ENCODE results near the gene SLC9A9. TPM values are rescaled to one million over a fixed set of nuclear protein-coding genes. Genes with fewer than 3 reads are reported as not detected.

Gene SLC9A9
- total and polyA plus RNA-seq, 8 donors: 0.58 to 29.7 (median 14.0) TPM

DNA sequence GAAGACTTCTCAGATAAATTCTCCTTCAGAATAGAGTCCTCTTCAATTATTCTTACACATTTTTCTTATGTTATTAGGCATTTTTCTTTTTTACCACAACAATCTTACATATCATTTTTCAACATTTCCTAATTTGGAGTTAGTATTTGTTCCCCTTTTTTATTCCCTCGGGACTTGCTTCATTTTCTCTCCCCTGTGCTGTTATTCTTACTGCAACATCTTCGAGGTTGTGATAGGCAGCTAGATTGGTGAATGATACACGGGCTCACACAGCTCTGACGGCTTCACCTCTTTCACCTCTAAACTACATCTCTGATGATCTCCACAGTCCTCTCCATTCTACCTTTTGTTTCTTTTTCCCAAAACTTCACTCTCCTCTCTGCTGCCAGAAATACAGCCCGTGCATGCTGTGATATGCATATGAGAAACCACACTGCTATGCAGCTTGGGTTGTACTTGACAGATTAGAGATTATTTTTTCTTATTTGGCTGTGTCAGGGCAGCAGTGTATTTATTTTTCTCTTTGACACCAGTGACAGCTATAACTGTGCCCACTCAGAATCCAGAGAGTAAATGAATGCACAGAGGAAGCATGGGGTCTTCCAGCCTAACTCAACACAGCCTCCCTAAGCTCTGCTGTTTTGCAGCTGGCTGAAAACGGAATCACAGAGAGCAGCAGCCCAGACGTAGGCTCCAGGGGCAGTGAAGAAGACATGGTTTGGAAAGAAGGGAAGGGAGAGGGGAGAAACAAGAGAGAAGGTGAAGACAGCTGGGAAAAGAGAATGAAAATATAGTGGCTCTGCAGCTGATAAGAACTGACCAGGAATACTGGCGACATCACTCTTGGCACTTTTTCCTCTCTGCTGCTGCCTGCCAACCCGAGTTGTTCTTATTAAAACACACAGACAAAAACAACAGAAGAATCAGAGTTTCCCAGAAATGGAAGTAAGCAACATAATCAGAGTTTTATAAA, 61.8 kb downstream of the SLC9A9 start:
- Histone ChIP-seq H3K4me3 (peak overlapping the region in 3 of 4 donors; percentile 13 to 19 (median 18)), H3K27ac (peak overlapping the region in 4 of 5 donors; percentile 11 to 64 (median 59)), H3K27me3 (no peaks in the 10 kb centered on the region), H3K9me3 (peaks cover 0 to 4% (median 0%) of the 10 kb centered on the region in 4 donors), H3K4me1 (peaks cover 0 to 15% (median 8%) of the 10 kb centered on the region in 4 donors), H3K36me3 (no peaks in the 10 kb centered on the region)
- intact Hi-C loops (cut with DNase I; ENCODE audit: low total_unique reads): no loop called here
- DNase-seq: peak; percentile 30 to 69
- TF ChIP-seq EP300 (IDR thresholded peaks at IDR 0.05) (no peak), POLR2A (IDR thresholded peaks at IDR 0.05) (no peak)
- WGBS, 5 donors: 27 to 44% (median 43%) methylated on average over 9 of the region's 9 CpGs

DNA sequence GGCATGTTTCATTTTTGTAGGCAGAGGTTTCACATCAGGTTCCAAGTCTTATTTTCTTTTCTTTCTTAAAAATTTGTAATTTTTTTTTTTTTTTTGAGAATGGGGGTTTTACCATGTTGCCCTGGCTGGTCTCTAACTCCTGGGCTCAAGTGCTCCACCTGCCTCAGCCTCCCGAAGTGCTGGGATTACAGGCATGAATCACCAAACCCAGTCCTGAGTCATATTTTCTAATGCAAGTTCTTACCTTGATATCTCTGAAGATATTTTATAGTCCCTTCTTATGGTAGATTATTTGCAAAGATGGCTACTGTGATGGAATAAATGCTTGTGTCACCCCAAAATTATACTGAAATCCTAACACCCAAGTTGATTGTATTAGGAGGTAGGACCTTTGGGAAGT, 63.8 kb downstream of the SLC9A9 start:
- H3K4me3 ChIP-seq: no peak overlapping the region
- no peak overlapping the region for H3K27ac ChIP-seq
- H3K27me3 ChIP-seq: no peaks in the 10 kb centered on the region
- H3K36me3 ChIP-seq: no peaks in the 10 kb centered on the region
- WGBS, 5 donors: 81 to 96% (median 83%) methylated on average over 1 of the region's 1 CpG
- intact Hi-C loops (cut with DNase I; ENCODE audit: low total_unique reads): no loop called here
- H3K4me1 ChIP-seq: peaks cover 0 to 15% (median 8%) of the 10 kb centered on the region in 4 donors
- no peak for DNase-seq
- TF ChIP-seq EP300 (IDR thresholded peaks at IDR 0.05) (no peak), POLR2AphosphoS5 (IDR thresholded peaks at IDR 0.05) (no peak), POLR2A (IDR thresholded peaks at IDR 0.05) (no peak)
- TF ChIP-seq, protein P1, sequence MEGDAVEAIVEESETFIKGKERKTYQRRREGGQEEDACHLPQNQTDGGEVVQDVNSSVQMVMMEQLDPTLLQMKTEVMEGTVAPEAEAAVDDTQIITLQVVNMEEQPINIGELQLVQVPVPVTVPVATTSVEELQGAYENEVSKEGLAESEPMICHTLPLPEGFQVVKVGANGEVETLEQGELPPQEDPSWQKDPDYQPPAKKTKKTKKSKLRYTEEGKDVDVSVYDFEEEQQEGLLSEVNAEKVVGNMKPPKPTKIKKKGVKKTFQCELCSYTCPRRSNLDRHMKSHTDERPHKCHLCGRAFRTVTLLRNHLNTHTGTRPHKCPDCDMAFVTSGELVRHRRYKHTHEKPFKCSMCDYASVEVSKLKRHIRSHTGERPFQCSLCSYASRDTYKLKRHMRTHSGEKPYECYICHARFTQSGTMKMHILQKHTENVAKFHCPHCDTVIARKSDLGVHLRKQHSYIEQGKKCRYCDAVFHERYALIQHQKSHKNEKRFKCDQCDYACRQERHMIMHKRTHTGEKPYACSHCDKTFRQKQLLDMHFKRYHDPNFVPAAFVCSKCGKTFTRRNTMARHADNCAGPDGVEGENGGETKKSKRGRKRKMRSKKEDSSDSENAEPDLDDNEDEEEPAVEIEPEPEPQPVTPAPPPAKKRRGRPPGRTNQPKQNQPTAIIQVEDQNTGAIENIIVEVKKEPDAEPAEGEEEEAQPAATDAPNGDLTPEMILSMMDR (IDR thresholded peaks at IDR 0.05): no peak
- no peaks in the 10 kb centered on the region for H3K9me3 ChIP-seq

DNA sequence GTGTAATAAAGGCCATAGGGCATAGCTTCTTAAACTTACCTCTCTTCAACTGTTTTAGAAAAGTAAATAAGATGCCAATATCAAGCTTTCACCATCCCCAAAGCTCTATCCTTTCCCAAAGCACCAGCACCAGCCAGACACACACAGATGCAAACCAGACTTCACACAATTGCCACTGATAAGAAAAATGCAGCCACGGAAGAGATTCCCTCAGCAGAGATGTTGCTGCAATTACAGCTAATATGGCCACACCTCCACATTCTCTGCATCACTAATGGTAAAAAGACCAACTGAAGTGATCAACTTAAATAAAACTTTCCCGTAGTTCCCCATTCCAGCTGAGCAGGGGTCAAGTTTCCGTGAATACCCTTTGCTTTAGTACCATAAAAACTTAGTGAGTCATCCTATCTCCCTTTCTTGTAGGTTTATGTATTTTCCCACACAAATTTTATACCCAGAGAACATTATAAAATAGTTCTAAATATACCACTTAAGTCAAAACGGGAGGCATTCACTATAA, 64.4 kb downstream of the SLC9A9 start:
- TF ChIP-seq, protein P1 (IDR thresholded peaks at IDR 0.05): no peak
- TF ChIP-seq POLR2AphosphoS5 (IDR thresholded peaks at IDR 0.05): no peak
- TF ChIP-seq EP300 (IDR thresholded peaks at IDR 0.05): no peak
- TF ChIP-seq POLR2A (IDR thresholded peaks at IDR 0.05): no peak
- Histone ChIP-seq H3K36me3 (no peaks in the 10 kb centered on the region), H3K9me3 (no peaks in the 10 kb centered on the region), H3K4me3 (no peak overlapping the region), H3K27me3 (no peaks in the 10 kb centered on the region), H3K27ac (no peak overlapping the region), H3K4me1 (peaks cover 0 to 15% (median 8%) of the 10 kb centered on the region in 4 donors)
- 73 to 82% (median 80%) methylated on average over 4 of the region's 4 CpGs for WGBS, 5 donors
- no peak for DNase-seq
- intact Hi-C loops (cut with DNase I; ENCODE audit: low total_unique reads): no loop called here

DNA sequence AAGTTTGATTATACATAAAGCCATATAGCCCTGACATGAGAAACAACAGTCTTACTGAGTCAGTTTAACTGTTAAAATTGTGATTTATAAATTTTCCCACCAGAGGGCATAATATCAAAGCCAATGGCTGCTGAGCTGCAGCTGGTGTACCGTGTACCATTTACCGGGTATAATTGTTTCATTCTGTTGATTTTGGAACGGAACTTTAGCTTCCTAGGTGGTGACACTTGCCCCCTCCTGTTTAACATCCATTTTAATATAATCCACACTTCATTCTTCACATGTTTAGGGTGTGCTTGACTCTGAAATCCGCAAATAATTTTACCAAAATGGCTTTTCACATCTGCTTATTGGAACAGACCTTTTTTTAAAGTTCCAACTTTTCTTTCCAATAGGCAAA, 72.8 kb downstream of the SLC9A9 start:
- 6 to 11% (median 8%) methylated on average over 4 of the region's 4 CpGs for WGBS, 5 donors
- no peak overlapping the region for H3K4me3 ChIP-seq

More for the DNA sequence above, 72.8 kb downstream of the SLC9A9 start:
- TF ChIP-seq POLR2A (IDR thresholded peaks at IDR 0.05): no peak
- TF ChIP-seq POLR2AphosphoS5 (IDR thresholded peaks at IDR 0.05): no peak
- TF ChIP-seq, protein P1 (IDR thresholded peaks at IDR 0.05): peak in 5 of 7 experiments; percentile 7 to 46 (median 28)
- no peak for TF ChIP-seq EP300 (IDR thresholded peaks at IDR 0.05)
- no peaks in the 10 kb centered on the region for H3K27me3 ChIP-seq
- peaks cover 0 to 13% (median 4%) of the 10 kb centered on the region in 4 donors for H3K4me1 ChIP-seq
- no peaks in the 10 kb centered on the region for H3K36me3 ChIP-seq
- intact Hi-C loops (cut with DNase I; ENCODE audit: low total_unique reads): loop anchor here (10.0 kb wide), 1 partner anchor 179 kb away; no protein-coding TSS in a partner anchor
- DNase-seq: peak in 1 of 2 donors; percentile 64
- H3K9me3 ChIP-seq: no peaks in the 10 kb centered on the region
- no peak overlapping the region for H3K27ac ChIP-seq
